ENCODE data around the gene CPED1.
"Not testable (repeated sequence)": the region's sequence is repeated elsewhere in the genome, so short reads cannot be mapped to it uniquely, and the experiment has no call there.

CPED1 gene

GRCh38 chr7:121300685-121301420, 312.3 kb downstream of the CPED1 start:
- DNase-seq = no peak

- DNase-seq = no peak
Measured at GRCh38 chr7:121301446-121302213, 313.1 kb downstream of the CPED1 start.

- DNase-seq = no peak
Measured at GRCh38 chr7:121302214-121302745, 313.8 kb downstream of the CPED1 start.

DNA sequence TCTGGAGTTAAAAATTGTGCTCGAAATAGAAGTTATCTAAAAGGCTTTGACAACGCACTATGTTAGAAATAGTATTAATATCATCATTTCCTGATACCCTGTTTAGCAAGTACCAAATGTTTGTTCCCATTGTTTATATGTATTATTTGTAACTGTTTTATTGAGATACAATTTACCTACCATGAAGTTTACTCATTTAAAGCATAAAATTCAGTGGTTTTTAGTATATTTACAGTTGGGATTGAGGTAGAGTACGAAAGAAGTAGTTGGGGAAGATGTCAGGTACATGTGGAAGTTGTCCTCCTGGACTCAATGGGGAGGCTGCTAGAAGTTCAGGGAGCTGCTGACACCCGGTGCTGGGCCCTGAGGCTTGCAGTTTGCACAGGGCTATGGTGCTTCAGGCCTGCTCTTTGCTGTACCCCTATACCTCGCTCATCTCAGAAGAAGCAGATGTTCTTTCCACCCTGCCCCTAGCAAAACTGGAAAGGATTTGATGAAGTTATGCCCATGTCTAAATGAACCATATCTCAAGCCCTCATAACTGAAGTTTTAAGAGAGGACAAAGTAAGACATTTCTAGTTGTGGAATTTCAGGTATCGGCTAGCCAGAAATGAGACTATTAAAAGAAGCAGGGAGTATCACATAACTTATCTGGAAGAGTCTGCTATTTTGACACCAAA, 315.1 kb downstream of the CPED1 start:
- no peak for DNase-seq

- DNase-seq = no peak
Measured at GRCh38 chr7:121304102-121304658, 315.7 kb downstream of the CPED1 start.

- DNase-seq = no peak
Measured at GRCh38 chr7:121305109-121305508, 316.6 kb downstream of the CPED1 start.

DNA sequence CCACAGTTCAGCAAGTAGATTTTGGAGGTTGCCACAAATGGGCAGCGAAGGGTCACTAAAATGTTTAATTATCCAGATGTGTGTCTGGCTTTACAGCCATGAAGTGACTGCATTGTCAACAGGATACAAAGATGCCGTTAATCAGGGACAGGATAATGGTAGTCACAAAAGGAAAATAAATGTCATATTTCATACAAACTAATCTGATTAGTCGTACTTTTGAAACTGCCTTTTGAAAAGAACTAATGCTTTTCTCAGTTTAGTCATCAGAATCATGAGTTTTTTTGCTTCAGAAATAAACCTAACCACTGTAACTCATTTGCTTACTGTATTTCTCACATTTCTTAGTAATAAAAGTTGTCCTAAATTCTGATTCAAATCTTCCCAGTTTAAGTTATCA, 318.1 kb downstream of the CPED1 start:
- DNase-seq = no peak

- no peak for DNase-seq
Measured at GRCh38 chr7:121307021-121307574, 318.6 kb downstream of the CPED1 start.

GRCh38 chr7:121313220-121313792, 324.8 kb downstream of the CPED1 start:
- DNase-seq = no peak

DNA sequence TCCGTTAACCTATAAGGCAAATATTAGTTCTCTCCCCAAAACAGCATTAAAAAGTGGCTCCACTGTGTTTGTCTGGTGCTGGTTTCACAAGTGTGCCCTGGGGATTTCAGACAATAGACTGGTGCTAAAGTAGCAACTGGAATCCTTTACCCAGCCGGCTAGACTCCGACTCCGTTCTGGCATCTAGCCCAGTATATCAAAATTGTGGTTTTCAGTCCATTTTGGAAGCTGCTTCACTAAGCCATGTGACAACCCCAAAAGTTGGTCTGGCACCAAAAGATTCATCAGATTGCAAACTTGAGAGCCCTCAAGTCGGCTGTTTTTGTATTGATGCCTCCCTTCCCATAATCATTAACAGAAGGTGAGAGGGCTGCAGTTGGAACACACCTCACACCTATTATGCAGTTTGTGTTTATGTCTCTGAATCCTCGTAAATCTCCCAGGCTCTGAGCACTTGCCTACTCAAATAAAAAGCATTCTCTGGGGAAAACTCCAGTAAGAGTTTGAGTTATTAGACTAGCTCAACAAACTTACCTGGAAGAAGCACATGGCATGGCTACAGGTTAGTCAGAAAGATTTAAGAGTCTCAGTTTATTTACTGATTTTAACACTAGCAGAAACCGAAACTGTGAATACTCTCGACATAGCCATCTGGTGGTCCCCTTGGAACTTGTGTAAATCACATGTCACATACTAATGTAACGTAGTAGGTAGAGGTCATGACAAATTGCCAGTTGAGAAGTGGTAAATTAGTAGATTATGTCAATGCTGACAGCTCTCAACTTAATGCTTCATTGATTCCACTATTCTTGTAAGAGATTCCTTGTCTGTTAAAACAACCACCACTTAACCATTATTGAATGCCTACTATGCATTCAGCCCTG, 325.5 kb downstream of the CPED1 start:
- peak; percentile 94 for DNase-seq

DNA sequence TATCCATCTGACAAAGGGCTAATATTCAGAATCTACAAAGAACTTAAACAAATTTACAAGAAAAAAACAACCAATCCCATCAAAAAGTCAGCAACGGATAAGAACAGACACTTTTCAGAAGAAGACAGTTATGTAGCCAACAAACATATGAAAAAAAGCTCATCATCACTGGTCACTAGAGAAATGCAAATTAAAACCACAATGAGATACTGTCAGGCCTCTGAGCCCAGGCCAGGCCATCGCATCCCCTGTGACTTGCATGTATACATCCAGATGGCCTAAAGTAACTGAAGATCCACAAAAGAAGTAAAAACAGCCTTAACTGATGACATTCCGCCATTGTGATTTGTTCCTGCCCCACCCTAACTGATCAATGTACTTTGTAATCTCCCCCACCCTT, 326.7 kb downstream of the CPED1 start:
- not testable (repeated sequence) for DNase-seq

DNA sequence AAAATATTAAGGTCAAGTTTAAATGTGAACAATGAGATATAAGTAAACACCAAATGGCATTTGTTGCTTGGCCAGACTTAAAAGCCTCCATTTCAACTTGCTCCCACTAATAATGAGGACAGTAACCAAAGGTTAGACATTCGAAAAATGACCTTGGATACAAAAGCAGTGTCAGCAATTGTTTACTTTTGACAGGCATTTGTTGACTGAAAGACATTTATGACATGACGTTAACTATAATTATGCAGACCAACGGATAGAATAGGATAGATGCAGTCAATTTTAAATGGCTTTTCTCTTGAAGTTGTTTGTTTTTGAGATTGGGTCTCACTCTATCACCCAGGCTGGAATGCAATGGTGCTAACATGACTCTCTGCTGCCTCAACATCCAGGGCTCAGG, 333.9 kb downstream of the CPED1 start:
- no peak for DNase-seq

- DNase-seq = no peak
Measured at GRCh38 chr7:121323515-121324302, 335.2 kb downstream of the CPED1 start.

- DNase-seq = no peak
Measured at GRCh38 chr7:121327671-121328070, 339.2 kb downstream of the CPED1 start.

- DNase-seq = no peak
Measured at GRCh38 chr7:121328508-121329190, 340.1 kb downstream of the CPED1 start, which contains the start of gene WNT16. WNT16 (plus strand) TSS chr7:121329000; CDS start chr7:121329293, 293 bp downstream.

- DNase-seq = peak; percentile 29
Measured at GRCh38 chr7:121329191-121330052, 340.9 kb downstream of the CPED1 start.

DNA sequence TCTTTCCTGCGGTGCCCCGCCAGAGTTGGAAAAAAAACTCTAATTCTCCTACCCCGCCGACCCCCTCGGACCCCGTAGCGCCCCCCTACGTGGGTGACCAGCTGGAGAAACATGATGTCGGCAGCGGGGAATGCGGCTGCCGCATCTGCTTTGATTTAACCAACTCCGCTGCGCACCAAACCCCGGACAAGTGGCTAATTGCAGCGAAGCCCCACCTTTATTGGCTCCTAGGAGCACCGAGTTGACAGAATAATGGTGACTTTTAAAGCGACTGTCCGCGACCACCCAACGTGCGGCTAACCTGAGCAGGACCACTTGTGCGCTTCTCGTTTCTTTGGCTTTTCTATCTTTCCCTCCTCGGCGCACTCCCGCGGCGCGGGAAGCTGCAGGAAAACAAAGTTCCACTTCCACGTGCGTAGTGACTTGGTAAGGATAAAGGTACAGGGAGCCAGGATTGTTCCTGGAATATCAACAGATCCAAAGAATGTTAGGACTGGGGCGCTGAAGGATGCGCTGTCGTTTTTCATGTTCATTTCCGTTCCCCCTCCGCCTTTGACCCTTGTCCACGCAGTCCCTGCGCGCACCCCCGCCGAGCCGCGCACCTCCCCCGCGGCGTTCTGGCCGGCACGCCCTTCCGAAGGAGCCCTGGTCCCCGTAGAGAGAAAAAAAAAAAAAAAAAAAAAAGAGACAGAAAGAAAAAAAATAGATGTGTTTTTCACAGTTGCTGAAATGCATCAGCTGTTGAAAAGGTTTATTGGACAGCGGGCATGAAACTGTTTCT, 341.7 kb downstream of the CPED1 start:
- DNase-seq = no peak

DNA sequence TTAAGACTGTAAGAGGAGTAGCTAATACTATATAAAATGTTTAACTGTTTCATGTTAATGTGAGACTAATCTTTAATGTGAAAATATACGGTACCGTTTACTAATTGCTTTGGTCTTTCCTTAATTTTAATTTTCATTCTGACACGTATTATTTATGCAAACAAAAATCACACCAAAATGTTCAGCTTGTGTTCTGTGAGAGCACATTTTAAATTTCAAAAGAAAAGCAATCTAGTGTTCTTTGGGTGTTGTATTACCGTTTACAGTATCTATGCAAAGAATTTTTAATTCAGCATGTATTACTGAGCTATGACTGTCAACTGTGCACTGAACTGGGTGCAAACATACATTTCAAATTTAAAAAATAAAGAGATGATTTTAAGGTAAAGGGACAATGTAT, 342.5 kb downstream of the CPED1 start:
- DNase-seq = no peak
